HG03097 (cell line): ENCODE measurements around the gene RBMS3.

ENCODE experiments used
- ATAC-seq: cut with Tn5 transposase; IDR thresholded peaks from one replicate; pipeline ENCODE4 v1.9.1; 2021; ENCODE audit not compliant: unreplicated experiment, low FRiP score

RBMS3 gene

GRCh38 chr3:29605845-29606244, 325.0 kb downstream of the RBMS3 start:
- ATAC-seq = no peak

GRCh38 chr3:29606416-29606815, 325.5 kb downstream of the RBMS3 start:
- ATAC-seq = no peak

GRCh38 chr3:29608414-29609327, 327.8 kb downstream of the RBMS3 start:
- ATAC-seq = no peak

- ATAC-seq = no peak
These were observed 328.5 kb downstream of the RBMS3 start for GRCh38 chr3:29609328-29609811.

- no peak for ATAC-seq
These were observed 329.9 kb downstream of the RBMS3 start for GRCh38 chr3:29610781-29611180.

- ATAC-seq = no peak
These were observed 330.4 kb downstream of the RBMS3 start for GRCh38 chr3:29611252-29611651.

GRCh38 chr3:29612536-29612935, 331.7 kb downstream of the RBMS3 start:
- ATAC-seq = no peak

GRCh38 chr3:29614954-29615353, 334.1 kb downstream of the RBMS3 start:
- ATAC-seq = no peak

- ATAC-seq = no peak
These were observed 337.8 kb downstream of the RBMS3 start for GRCh38 chr3:29618395-29619282.

- ATAC-seq = no peak
These were observed 338.8 kb downstream of the RBMS3 start for GRCh38 chr3:29619676-29620075.

- no peak for ATAC-seq
These were observed 346.6 kb downstream of the RBMS3 start for GRCh38 chr3:29627136-29628117.

- no peak for ATAC-seq
These were observed 347.9 kb downstream of the RBMS3 start for GRCh38 chr3:29628795-29629194.

- ATAC-seq = no peak
These were observed 355.0 kb downstream of the RBMS3 start for GRCh38 chr3:29635888-29636287.

- ATAC-seq = no peak
These were observed 356.2 kb downstream of the RBMS3 start for GRCh38 chr3:29637068-29637467.

- ATAC-seq = no peak
These were observed 358.9 kb downstream of the RBMS3 start for GRCh38 chr3:29639578-29640290.

- ATAC-seq = no peak
These were observed 361.6 kb downstream of the RBMS3 start for GRCh38 chr3:29642393-29643033.

- ATAC-seq = no peak
These were observed 362.2 kb downstream of the RBMS3 start for GRCh38 chr3:29643034-29643425.

GRCh38 chr3:29644261-29644660, 363.4 kb downstream of the RBMS3 start:
- ATAC-seq = no peak
